ENCODE data around the gene SEMA4C.

DNA sequence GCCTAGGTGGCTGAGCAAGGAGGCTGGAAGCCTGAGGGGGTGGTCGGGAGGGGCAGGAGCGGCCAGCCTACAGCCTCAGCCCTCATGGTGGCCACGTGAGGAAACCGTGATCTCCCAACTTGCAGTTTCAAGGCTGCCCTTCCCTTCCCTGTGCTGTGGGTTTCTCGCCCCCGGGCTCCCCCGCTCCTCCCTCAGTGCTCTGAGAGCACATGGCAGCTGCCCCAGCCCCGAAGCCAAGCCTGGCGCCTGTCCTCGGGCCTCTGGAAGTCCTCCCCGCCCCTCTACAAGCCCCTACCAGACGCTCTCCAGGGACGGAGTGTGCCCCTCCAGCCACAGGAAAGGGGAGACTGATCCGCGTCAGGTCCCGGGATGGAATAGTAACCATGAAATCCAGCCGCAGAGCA is 25.5 kb downstream of the SEMA4C start:
- TF ChIP-seq, protein P1, sequence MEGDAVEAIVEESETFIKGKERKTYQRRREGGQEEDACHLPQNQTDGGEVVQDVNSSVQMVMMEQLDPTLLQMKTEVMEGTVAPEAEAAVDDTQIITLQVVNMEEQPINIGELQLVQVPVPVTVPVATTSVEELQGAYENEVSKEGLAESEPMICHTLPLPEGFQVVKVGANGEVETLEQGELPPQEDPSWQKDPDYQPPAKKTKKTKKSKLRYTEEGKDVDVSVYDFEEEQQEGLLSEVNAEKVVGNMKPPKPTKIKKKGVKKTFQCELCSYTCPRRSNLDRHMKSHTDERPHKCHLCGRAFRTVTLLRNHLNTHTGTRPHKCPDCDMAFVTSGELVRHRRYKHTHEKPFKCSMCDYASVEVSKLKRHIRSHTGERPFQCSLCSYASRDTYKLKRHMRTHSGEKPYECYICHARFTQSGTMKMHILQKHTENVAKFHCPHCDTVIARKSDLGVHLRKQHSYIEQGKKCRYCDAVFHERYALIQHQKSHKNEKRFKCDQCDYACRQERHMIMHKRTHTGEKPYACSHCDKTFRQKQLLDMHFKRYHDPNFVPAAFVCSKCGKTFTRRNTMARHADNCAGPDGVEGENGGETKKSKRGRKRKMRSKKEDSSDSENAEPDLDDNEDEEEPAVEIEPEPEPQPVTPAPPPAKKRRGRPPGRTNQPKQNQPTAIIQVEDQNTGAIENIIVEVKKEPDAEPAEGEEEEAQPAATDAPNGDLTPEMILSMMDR (IDR thresholded peaks at IDR 0.05) = no peak
- no peak for TF ChIP-seq POLR2A (IDR thresholded peaks at IDR 0.05)

Measured in heart left ventricle (tissue), 13 donors.